Measurements from ENCODE around the gene UPK1B.

GRCh38 chr3:119161240-119161639 is 12.2 kb upstream of the UPK1B start:
- TF ChIP-seq, protein P1, sequence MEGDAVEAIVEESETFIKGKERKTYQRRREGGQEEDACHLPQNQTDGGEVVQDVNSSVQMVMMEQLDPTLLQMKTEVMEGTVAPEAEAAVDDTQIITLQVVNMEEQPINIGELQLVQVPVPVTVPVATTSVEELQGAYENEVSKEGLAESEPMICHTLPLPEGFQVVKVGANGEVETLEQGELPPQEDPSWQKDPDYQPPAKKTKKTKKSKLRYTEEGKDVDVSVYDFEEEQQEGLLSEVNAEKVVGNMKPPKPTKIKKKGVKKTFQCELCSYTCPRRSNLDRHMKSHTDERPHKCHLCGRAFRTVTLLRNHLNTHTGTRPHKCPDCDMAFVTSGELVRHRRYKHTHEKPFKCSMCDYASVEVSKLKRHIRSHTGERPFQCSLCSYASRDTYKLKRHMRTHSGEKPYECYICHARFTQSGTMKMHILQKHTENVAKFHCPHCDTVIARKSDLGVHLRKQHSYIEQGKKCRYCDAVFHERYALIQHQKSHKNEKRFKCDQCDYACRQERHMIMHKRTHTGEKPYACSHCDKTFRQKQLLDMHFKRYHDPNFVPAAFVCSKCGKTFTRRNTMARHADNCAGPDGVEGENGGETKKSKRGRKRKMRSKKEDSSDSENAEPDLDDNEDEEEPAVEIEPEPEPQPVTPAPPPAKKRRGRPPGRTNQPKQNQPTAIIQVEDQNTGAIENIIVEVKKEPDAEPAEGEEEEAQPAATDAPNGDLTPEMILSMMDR (IDR thresholded peaks at IDR 0.05): no peak
- no peak for TF ChIP-seq POLR2A (IDR thresholded peaks at IDR 0.05)

Measured in testis (tissue), 2 donors.